Fibroblast of the conjunctiva (primary cell): Measurements from ENCODE around the gene GNE.
"Not testable (repeated sequence)": the region's sequence is repeated elsewhere in the genome, so short reads cannot be mapped to it uniquely, and the experiment has no call there.

Experiments
- DNase-seq: peaks from one replicate; pipeline ENCODE4 v3.0.0-alpha.2; 2010; ENCODE audit warnings: low read depth

Gene GNE, protein sequence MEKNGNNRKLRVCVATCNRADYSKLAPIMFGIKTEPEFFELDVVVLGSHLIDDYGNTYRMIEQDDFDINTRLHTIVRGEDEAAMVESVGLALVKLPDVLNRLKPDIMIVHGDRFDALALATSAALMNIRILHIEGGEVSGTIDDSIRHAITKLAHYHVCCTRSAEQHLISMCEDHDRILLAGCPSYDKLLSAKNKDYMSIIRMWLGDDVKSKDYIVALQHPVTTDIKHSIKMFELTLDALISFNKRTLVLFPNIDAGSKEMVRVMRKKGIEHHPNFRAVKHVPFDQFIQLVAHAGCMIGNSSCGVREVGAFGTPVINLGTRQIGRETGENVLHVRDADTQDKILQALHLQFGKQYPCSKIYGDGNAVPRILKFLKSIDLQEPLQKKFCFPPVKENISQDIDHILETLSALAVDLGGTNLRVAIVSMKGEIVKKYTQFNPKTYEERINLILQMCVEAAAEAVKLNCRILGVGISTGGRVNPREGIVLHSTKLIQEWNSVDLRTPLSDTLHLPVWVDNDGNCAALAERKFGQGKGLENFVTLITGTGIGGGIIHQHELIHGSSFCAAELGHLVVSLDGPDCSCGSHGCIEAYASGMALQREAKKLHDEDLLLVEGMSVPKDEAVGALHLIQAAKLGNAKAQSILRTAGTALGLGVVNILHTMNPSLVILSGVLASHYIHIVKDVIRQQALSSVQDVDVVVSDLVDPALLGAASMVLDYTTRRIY

DNA sequence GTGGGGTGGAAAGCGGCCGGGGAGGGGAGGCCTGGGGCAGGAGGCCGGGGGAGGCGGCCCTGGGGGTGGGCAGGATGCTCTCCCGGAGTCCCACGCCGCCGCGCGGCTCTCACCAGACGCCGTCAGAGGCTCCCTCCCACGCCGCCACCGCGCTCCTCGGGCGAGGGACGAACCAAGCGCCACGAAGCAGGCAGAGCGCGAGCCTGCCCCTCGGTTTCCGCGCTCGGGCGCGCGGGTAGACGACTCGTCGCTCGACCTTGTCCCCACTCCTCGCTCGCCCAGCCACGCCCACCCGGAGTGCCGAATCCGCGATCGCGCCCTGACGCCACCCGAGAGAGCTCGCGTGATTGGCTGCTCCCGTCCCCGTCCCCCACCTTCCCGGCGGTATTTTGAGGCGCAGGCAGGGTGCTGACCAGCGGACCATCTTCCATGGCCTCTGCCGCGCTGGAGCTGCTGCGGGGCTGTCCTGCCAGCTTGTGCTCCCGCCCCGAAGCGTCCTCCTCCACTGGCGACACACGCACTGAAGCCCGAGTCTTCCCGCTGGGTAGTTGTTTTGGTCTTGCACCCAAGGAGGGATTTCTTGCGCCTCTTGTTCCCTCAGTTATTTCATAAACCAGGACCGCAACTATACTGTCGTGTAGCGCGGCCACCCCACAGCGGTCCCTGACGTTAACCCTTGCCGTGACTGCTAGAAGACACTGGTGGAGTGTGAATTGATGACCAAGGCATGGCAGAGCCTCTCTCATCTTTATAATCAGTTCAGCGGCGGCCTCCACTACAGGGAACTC lies at the start of gene GNE:
GNE (minus strand) TSS at position 241 of the 788 bp plus-strand sequence. CDS start 9,093 bp downstream, outside the sequence.
- peak; percentile 90 for DNase-seq

DNA sequence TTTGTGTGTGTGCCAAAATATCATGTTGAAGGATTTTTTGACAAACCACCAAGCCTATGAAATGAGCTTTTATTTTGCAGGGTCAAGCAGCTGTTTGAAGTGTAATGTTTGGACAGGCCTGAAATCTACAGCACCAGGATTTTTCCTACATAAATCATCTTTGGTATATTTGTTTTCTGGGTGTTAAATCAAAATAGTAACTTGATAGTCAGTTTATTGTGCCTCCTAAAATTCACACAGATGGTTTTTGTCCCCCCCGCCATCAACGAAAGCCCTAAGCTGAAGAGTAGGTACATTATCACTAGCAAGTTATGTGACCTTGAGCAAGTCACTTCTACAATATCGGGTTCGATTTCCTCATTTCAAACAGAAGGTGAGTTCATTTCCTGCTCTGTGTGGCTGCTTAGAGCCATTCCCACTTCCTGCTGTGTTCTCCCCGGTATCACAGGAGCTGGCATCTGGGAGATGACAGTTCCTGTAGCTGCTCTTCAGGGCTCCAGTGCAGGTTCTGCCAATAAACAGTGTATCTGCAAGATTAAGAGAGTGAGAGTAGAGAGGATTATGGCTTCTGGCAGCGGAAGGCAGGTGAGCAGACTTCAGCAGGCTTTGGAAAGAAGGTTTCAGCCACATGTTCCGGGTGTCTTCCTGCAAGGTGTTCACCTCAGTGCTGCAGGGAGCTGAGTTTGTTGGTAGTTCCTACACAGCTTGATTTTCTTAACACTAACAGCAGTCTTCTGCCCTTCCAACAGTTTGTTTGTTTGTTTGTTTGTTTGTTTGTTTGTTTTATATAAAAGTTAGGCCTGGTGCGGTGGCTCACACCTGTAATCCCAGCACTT lies 48.4 kb upstream of the GNE start:
- no peak for DNase-seq

DNA sequence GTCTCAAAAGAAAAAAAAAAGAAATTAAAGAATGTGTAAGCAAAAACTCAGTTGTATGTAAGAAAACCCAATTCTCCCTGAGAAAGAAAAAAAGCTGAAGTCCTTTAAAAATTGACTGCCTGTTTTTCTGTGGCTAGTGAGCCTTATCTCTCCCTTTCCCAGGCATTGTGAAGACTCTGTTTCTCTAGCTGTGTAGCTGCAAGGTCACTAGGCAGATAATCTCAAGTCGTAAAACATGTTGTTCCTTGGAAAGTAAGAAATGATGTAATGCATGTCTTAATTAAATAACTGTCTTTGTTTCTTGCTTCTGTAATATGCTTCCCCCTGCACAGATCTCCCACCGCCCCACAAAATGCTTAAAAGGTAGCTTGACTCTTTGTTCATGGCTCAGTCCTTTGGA lies 46.1 kb upstream of the GNE start:
- DNase-seq, result not testable (repeated sequence)

DNA sequence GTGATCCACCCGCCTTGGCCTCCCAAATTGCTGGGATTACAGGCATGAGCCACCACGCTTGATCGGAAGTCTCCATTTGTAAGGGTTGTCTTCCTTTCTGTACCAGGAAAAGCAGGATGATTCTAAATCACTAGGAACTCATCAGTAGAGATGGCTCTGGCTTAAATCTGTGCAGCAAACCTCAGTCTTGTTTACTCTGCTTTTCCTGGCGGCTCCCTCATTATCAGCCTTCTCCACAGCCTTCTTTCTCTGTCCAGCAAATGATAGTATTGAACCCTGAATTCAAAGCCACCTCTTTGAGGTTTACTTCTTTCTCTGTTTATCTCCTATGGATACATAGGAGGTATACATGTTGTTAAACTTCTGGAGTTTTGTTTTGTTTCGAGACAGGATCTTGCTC lies 43.0 kb upstream of the GNE start:
- no peak for DNase-seq

DNA sequence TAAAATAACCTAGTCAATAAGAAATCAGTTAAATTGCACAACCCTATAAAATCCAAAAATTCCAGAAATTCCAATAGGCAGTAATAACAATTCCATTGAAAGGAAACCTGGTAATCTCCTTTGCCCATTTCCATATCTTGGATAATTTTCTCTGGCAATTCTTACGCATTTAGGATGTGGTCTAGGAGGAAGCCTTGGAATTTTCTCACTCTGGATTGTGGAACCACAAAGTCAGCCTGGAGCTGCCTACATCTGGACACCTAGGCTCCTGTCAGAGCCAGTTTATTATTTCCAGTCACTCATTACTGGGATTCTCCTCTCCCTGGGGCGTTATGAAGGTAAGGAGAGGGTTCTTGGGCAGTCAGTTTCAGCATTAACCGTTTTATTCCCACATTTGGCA lies 40.3 kb upstream of the GNE start:
- no peak for DNase-seq

DNA sequence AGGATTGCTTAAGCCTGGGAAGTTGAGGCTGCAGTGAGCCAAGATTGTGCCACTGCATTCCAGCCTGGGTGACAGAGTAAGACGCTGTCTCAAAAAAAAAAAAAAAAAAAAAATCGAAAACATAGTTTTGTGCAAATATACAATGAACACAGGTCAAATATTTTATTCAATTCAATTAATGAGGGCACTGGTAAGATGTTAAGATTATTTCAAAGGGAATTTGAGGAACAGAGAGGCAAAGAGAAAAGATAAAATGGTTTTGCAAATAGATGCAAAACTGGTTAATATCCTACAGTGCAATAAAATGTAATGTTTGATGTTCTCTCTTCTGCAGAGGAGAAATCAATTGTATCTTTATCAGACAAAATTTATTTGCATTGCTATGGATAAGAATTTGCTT lies 39.5 kb upstream of the GNE start:
- no peak for DNase-seq

DNA sequence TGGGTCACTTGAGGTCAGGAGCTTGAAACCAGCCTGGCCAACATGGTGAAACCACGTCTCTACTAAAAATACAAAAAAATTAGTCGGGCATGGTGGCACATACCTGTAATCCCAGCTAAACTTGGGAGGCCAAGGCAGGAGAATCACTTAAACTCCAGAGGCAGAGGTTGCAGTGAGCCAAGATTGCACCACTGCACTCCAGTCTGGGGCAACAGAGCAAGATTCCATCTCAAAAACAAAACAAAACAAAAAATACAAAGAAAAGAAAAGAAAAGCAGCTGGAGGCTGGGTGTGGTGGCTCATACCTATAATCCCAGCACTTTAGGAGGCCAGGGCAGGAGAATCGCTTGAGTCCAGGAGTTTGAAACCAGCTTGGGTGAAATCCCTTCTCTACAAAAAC lies 36.7 kb upstream of the GNE start:
- DNase-seq, result not testable (repeated sequence)

DNA sequence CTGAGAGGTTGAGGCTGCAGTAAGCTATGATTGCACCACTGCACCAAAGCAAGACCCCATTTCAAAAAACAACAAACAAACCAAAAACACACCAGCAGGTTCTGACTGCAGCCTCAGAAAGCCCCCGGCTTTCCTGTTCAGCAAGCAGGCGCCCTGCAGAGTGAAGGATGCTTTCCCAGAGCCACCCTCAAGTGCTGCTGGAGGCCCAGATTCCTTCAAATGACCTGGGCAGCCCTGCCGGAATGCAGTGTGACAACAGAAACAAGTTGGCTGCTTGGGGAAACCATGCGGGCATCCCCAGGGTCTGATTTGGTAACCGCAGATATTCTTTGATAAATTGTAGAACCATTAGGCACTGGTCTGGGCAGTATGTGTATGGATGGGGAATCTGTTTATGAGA lies 35.7 kb upstream of the GNE start:
- no peak for DNase-seq

DNA sequence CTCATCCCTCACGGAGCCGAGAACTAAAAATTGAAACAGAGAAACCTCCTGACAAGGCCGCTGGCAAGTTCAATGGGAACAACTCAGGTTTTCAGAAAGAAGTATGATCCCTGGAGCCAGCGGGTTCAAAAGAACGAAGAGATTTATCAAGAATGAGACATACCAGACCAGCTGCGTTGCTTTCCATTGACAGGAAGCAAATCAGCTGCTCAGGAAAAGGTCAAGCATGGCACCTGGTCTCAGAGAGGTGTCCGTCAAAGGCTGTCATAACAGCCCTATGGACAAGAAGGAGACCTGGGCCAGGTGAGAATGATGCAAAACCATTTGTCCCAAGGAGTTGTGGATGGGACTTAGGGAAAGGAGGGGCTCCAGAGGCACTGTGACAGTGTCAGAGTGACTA lies 34.9 kb upstream of the GNE start:
- no peak for DNase-seq

DNA sequence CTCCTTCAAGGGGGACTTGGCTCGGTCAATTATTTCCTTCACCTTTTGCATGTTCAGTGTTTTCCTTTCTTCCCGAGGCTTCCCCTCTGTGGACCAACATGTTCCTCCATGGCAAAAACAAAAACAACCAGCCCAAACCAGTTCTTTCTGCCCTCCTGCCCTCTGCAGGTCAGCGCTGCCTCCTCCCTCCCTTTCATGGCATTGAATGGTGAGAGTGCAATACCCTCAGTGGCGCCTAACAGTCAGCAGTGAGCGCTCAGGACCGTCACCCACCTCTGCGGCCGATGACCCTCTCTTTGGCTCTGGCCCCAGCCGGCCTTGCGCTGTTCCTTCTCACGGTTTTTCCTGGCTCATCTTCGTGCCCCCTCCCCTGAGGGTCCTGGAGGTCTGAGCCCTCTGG lies 34.4 kb upstream of the GNE start:
- DNase-seq, result no peak

DNA sequence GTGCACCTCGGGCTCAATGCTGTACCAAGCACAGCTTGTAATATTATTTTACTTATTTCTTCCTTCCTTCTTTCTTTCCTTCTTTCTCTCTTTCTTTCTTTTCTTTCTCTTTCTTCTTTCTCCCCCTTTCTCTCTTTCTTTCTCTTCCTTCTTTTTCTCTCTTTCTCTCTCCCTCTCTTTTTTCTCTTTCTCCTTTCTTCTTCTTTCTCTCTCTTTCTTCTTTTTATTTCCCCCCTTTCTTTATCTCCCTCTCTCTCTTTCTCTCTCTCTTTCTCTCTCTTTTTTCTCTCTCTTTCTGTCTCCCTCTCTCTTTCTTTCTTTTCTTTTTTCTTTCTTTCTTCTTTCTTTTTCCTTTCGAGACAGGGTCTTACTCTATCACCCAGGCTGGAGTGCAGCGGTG lies 32.7 kb upstream of the GNE start:
- no peak for DNase-seq

DNA sequence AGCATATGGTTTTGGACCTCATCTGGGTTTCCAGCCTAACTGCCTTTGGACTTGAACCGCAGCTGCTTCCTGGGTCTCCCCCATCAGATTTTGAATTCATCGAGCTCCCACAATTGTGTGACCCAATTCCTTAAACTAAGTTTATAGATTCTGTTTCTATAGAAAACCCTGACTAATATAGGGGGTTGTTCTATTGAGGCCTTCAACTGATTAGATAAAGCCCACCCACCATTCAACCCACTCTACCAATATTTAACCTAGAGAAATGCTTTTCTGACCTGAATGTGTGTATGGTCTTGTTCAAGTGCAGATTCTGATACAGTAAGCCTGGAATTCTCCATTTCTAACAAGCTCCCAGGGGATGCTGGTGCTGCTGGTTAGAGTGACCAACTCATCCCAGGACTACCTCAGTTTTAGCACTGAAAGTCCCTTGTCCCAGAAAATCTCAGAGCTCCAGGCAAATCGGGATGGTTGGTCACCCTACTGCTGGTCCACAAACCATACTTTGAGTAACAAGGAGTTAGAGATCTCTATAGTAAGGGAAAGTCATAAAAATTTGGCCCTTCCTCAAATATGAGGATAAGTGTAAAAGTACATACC lies 31.7 kb upstream of the GNE start:
- no peak for DNase-seq

DNA sequence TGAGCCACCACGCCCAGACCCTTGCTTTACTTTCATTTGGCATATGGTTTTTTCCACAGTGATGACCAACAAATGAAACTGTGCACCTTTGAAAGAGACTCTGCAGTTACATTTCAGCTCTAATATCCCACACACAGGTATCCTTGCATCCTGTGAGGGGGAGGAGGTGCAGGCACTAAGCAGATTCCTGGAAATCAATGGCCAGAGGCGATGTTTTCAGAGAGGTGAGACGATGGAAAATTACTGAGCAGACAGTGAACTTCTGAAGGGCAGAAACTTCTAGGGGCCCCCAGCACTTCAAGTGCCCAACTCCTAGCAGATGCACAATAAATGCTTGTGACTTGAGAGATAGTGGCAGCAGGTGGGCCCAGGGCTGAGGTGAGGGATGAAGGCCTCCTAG lies 29.8 kb upstream of the GNE start:
- no peak for DNase-seq

DNA sequence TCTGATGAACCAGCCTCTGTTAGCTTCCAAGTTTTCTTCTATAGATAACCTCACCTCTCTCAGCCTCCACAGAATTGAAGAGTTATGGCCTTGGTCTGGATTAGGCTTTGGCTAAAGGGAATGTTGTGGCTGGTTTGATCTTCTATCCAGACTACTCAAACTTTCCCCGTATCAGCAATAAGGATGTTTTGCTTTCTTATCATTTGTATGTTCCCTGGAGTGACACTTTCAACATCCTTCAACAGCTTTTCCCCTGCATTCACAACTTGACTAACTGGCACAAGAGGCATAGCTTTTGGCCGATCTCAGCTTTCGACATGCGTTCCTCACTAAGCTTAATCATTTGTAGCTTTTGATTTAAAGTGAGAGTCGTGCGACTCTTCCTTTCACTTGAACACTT lies 28.1 kb upstream of the GNE start:
- DNase-seq, result no peak

DNA sequence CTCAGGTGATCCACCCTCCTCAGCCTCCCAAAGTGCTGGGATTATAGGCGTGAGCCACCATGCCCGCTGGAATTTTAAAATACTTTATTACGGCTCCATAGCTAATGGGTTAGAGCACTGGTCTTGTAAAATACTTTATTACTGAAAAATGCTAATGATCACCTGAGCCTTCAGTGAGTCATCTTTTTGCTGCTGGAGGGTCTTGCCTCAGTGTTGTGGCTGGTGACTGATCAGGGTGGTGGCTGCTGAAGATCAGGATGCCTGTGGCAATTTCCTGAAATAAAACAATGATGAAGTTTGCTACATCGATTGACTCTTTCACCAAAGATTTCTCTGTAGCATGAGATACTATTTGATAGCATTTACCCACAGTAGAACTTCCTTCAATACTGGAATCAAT lies 26.0 kb upstream of the GNE start:
- no peak for DNase-seq

DNA sequence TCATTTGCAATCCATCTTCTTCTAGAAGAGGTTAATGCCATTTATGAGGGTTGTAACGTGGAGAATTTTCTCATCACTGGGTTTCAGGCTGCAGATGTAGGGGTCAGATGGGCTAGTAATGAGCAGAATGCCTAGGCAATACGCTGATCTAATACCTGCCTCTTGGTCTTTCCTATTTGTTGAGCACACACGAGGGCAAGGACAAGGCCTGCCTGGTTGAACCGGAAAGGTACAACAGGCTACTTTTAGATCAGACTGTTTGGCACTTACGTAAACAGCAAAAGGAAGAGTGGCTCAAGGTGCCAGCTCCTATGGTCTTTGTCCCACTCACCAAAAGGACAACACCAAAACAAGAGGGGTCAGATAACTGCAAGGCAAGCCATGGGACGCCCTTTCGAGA lies 24.0 kb upstream of the GNE start:
- no peak for DNase-seq

DNA sequence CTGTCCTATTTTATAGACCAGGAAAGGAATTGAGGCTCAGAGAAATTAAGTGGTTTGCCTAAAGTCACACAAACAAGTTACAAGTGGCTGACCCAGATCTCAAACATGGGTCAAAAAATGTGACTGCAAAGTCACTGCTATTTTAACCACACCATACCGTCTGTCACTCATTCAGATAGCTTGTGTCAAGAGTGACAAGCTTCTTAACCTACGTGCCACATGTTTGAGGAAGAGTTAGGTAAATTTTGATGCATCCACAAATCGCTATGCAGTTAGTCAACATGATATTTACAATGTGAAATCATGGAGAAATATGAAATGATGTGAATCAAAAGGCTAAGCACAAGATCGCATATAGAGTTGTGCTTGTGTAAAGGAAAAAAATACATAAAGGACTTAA lies 22.7 kb upstream of the GNE start:
- no peak for DNase-seq

DNA sequence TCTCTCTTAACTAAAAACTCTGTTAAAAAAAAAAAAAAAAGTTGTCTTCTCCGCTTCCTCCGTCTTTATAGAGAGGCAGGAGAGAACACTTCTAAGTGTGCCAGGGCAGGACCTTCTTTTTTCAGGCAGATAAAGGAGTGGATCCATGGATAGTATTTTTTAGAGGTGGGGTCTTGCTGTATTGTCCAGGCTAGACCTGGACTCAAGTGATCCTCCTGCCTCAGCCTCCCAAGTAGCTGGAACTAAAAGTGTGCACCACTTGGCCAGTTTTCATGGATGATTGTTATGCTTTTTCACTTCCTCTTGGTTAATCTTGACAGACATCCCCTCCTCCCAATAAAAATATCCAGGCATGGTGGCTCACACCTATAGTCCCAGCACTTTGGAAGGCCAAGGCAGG lies 20.0 kb upstream of the GNE start:
- DNase-seq, result no peak

DNA sequence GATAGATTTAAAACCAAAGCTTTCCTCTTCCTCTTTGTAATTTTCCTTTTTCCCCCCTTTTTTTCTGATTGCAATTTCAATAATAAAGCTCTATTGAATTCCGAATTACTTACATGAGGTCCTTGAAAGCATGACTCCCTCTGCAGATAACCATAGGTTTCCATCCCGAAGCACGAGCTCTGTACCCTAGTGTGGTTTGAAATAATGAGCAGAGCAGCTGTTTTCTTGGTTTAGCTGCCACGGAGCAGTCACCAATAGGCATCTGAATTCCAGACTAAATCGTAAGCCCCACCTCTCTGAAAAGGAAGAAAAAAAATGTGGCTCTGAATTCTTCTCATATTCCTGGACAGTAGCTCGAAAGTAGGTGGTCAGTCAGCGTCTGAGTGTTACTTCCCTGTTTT lies 18.5 kb upstream of the GNE start:
- DNase-seq, result peak; percentile 14

DNA sequence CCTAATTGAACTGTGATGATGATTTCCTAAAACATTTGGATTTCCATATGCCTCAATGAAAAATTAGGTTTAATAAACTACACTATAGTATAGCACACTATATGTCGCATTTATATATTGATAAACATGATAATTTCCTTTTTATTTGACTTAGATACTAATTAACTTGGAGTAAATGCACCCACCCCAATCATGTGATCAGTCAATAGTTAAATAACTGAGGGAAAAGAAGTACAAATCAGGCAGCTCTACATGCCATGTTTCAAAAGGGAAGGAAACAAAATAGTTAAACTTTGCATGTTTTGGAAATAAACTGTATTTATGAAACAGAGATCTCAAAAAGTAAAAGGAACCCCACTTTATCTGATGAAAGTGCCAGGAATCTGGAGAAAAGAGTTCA lies 18.0 kb upstream of the GNE start:
- DNase-seq, result no peak

DNA sequence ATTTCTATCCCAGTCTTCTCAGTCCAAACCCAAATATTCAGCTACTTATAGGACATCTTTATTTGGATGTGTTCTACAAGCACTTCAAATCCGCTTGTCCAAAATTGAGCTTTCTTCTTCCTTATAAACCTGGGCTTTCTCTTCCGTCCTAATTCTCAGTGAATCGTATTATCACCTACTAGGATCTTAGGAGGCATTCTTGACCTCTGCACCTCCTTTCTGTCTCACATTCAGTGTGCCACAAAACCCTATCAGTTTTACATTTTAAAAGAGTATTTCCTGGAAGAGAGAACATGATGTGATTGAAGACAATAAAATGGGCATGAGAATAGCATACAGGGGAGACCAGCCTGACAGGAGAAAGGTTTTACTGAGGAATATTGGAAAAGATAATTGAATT lies 16.8 kb upstream of the GNE start:
- no peak for DNase-seq

DNA sequence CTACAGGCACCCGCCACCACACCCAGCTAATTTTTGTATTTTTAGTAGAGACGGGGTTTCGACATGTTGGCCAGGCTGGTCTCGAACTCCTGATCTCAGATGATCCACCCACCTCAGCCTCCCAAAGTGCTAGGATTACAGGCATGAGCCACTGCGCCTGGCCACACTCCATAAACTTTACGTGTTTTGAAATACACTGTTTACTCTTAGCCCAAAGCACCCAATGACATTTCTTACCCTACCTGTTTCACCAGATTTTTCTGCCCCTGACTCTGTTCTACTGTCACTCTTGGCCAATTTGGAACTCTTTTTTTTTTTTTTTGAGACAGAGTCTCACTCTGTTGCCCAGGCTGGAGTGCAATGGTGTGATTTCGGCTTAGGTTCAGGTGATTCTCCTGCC lies 15.1 kb upstream of the GNE start:
- not testable (repeated sequence) for DNase-seq
